Peyer's patch (tissue), 4 donors: ENCODE results near the gene CEP83. TPM values are rescaled to one million over a fixed set of nuclear protein-coding genes. Genes with fewer than 3 reads are reported as not detected.

Experiments
- DNase-seq, 3 donors: peaks; one replicate each; pipeline ENCODE4 v3.0.0-alpha.2; 2017 to 2019
- H3K27ac ChIP-seq, 4 donors: fragments of 200-600 bp; sonication (generic); one replicate each; pipeline ENCODE4 v1.5.1; 2016 to 2019
- H3K27me3 ChIP-seq, 2 donors: fragments of 200-600 bp; sonication (generic); one replicate each; pipeline ENCODE4 v1.5.1; 2019
- H3K36me3 ChIP-seq, 3 donors: fragments of 200-600 bp; sonication (generic); one replicate each; pipeline ENCODE4 v1.5.1; 2016 to 2019
- H3K4me1 ChIP-seq, 4 donors: fragments of 200-600 bp; sonication (generic); one replicate each; pipeline ENCODE4 v1.5.1; 2016 to 2019
- H3K4me3 ChIP-seq, 4 donors: fragments of 200-600 bp; sonication (generic); 1 replicate in 3 of 4; 2 replicates in 1 of 4; pipeline ENCODE4 v1.5.1; 2016 to 2019; ENCODE audit warnings: mild to moderate bottlenecking in 1 of 4
- H3K9me3 ChIP-seq, 4 donors: fragments of 200-600 bp; sonication (generic); one replicate each; pipeline ENCODE4 v1.5.1; 2016 to 2019; ENCODE audit warnings: mild to moderate bottlenecking in 1 of 4
- POLR2A ChIP-seq, 2 donors: fragments of 450-650 bp; IDR thresholded peaks; one replicate each; pipeline ENCODE4 v1.5.1; 2017; ENCODE audit warnings: antibody characterized with exemption in 2 of 2, mild to moderate bottlenecking in 2 of 2, moderate library complexity in 2 of 2
- total RNA-seq, 4 donors: library from RNA; depleted of rRNA; stranded (reverse); fragments of >200 nt; gene quantifications; one replicate each; pipeline ENCODE4 v1.1.0, GENCODE V29; 2016
- TF ChIP-seq, protein P1 (sequence below), 6 experiments: fragments of 450-650 bp in 4 of 6; fragments of 200-600 bp in 2 of 6; sonication (generic) in 1 of 6; IDR thresholded peaks; one replicate each; pipeline ENCODE4 v1.5.1; 2017 to 2019; ENCODE audit warnings: antibody characterized with exemption in 6 of 6, mild to moderate bottlenecking in 3 of 6, moderate library complexity in 1 of 6

Gene CEP83
- total RNA-seq, 4 donors from 2014 or later = 7.2 to 69.3 (median 17.4) TPM

DNA sequence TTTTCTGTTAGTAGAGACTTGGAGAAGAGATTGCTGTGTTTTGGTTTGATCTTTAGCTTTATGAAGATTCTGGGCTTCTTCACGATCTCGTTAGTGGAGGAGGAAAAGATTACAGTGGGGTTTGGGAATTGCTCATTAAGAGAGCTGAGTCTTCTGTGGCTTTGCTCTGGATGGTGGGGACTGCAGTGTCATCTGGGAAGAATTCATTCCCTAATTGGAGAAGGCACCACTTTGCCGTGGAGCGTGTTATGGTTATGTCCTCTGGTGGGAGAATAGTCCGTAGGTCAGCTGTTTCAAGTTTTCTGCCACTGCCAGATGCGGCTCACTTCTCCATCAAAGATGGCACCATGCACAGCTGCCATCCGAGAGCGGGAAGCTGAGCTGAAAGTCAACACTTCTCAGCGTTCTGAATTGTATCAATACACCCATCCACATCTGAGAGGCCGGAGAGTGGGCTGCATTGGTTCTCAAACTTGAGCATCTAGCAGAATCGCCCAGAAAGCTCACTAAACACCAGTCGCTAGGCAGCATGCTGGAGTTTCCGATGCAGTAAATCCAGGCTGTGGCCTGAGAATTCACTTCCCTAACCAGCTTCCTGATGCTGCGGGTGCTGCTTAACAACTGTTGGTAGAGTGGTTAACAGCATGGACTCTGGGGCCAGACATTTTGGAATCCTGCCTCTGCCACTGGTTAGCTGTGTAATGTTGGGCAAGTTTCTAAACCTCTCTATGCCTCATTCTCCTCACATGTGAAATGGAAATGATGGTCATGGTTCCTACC, 193.5 kb downstream of the CEP83 start:
- Histone ChIP-seq H3K4me1 (peaks cover 0 to 12% (median 3%) of the 10 kb centered on the region in 4 donors), H3K4me3 (no peak overlapping the region), H3K27me3 (no peaks in the 10 kb centered on the region), H3K9me3 (no peaks in the 10 kb centered on the region), H3K27ac (peak overlapping the region in 1 of 4 donors; percentile 8), H3K36me3 (no peaks in the 10 kb centered on the region)
- no peak for DNase-seq
- no peak for TF ChIP-seq POLR2A (IDR thresholded peaks at IDR 0.05)
- TF ChIP-seq, protein P1, sequence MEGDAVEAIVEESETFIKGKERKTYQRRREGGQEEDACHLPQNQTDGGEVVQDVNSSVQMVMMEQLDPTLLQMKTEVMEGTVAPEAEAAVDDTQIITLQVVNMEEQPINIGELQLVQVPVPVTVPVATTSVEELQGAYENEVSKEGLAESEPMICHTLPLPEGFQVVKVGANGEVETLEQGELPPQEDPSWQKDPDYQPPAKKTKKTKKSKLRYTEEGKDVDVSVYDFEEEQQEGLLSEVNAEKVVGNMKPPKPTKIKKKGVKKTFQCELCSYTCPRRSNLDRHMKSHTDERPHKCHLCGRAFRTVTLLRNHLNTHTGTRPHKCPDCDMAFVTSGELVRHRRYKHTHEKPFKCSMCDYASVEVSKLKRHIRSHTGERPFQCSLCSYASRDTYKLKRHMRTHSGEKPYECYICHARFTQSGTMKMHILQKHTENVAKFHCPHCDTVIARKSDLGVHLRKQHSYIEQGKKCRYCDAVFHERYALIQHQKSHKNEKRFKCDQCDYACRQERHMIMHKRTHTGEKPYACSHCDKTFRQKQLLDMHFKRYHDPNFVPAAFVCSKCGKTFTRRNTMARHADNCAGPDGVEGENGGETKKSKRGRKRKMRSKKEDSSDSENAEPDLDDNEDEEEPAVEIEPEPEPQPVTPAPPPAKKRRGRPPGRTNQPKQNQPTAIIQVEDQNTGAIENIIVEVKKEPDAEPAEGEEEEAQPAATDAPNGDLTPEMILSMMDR (IDR thresholded peaks at IDR 0.05) = no peak

DNA sequence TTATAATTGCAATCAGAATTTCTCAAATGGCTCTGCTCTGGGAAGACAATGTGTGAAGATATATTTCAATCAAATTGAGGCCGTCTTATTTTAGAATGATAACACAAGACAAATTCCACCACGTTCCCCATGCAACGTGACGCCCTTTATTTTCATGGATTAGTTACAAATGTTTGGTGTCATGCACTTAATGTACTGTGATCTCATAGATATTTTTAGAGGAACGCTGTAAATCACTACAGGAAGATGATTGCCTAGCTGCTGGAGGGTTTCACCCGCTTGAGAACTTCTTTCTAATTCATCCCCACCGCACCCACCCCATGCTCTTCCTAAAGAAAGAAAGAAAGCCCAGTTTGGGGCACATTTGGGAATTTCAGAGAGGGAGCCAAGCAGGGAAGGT, 194.1 kb downstream of the CEP83 start:
- no peaks in the 10 kb centered on the region for H3K36me3 ChIP-seq
- H3K4me1 ChIP-seq = peaks cover 0 to 11% (median 3%) of the 10 kb centered on the region in 4 donors
- H3K27me3 ChIP-seq = no peaks in the 10 kb centered on the region
- TF ChIP-seq POLR2A (IDR thresholded peaks at IDR 0.05) = no peak
- TF ChIP-seq, protein P1 (IDR thresholded peaks at IDR 0.05) = no peak
- DNase-seq = no peak
- no peaks in the 10 kb centered on the region for H3K9me3 ChIP-seq
- no peak overlapping the region for H3K4me3 ChIP-seq
- no peak overlapping the region for H3K27ac ChIP-seq

DNA sequence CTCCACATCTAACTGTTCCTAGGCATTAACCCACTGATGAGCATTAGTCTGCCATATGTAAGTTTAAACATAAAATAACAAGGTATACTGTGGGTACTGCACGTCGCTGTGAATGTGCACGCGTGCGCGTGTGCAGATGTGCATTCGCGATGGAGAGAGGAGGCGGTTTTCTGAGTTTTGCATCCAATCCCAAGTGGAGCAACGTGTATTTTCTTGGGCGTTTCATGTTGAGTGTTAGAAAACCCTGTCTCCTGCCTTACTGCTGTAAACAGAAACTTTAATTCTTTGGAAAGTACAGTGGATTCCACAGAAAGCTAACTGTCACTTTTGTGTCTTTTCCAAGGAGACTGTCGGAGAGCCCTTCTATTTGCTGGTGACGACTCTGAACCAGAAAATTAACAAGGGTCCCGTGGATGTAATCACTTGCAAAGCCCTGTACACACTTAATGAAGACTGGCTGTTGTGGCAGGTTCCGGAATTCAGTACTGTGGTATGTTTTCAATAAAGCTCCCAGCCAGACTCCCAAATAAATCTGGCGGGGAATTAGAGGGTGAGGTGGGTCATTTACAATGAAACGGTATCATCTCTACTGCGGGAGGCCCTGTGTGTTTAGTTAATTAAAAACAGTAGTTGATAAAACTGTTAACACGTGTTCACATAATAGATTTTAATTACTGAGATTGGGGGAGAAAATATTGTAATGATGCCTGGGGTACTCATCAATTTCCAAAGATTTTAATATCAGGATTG, 194.8 kb downstream of the CEP83 start:
- no peak overlapping the region for H3K27ac ChIP-seq

DNA sequence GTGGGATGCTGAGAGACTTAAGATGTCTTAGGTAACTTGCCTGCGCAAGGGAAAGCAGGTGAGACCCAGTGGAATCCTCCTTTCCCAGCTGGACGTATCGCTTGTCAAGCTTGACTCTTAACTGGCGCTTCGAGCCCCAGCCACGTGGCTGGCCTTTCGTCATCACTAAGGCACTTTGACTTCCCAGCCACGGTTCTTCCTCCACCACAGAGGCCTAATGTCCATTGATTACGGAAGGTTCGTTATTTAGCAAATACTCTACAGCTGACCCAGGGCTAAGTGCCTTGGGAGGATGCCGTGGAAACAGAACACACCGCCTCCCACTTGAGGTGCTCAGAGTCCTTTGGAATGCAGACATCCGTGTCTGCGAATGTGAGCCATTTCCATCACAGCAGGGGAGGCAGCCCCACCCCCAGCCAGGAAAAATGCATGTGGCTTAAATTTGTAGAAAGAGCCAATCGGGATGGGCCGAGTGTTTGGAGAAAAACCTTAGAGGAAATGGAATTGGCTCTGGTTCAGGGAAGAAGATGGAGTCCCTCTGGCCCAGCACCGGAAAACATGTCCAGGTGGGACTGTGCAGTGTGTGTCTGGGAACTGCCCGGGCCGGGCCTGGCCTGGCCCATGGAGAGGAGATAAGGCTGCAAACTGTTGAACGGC, 195.6 kb downstream of the CEP83 start:
- no peak for DNase-seq
- no peaks in the 10 kb centered on the region for H3K36me3 ChIP-seq
- peak overlapping the region in 2 of 4 donors; percentile 74 to 84 for H3K27ac ChIP-seq
- no peaks in the 10 kb centered on the region for H3K9me3 ChIP-seq
- H3K4me3 ChIP-seq = no peak overlapping the region
- no peaks in the 10 kb centered on the region for H3K27me3 ChIP-seq
- H3K4me1 ChIP-seq = peaks cover 0 to 11% (median 3%) of the 10 kb centered on the region in 4 donors
- TF ChIP-seq, protein P1 (IDR thresholded peaks at IDR 0.05) = no peak

More for the DNA sequence above, 194.8 kb downstream of the CEP83 start:
- H3K9me3 ChIP-seq = no peaks in the 10 kb centered on the region
- peaks cover 0 to 11% (median 3%) of the 10 kb centered on the region in 4 donors for H3K4me1 ChIP-seq
- no peaks in the 10 kb centered on the region for H3K36me3 ChIP-seq
- no peak for TF ChIP-seq POLR2A (IDR thresholded peaks at IDR 0.05)
- TF ChIP-seq, protein P1 (IDR thresholded peaks at IDR 0.05) = no peak
- no peak overlapping the region for H3K4me3 ChIP-seq
- peak in 1 of 3 donors; percentile 11 for DNase-seq
- H3K27me3 ChIP-seq = no peaks in the 10 kb centered on the region

DNA sequence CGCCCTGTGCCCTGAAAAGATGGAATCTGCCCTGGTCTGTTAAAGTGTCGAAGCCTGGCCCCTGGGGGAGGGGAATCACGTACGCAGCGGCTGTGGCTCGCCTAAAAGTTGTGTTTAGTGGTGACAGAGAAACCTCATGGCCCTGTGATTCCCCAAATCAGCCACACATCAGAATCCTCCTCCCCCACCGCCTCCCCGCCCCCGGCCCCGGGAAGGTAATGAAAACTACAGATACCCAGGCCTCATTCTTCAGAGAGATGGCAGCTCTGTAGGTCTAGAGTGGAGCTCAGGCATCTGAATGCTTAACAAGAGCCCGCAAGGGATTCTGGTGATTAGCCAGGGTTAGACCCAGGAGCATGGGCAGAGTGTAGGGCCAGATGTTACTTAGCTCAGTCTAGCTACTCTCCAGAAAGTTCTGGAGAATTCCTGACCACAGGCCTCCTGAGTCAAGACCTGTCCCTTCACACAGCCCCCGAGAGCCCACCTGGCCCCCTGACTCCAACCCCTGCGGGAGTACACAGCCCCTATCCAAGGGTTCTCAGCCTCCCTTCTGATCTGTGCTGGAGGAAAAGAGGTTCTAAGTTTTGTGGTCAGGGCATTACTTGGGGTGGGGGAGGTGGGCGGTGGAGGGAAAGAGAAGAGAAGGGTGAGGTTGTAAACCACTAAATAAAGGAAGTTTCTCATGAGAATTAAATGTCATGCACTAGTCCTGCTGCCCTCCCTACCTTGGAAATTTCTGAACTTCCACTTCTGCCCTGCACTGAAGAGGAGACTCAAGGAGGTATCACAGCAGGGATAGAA, 196.5 kb downstream of the CEP83 start:
- H3K36me3 ChIP-seq = no peaks in the 10 kb centered on the region
- no peaks in the 10 kb centered on the region for H3K9me3 ChIP-seq
- peak in 2 of 3 donors; percentile 53 to 65 for DNase-seq
- no peak for TF ChIP-seq POLR2A (IDR thresholded peaks at IDR 0.05)
- TF ChIP-seq, protein P1 (IDR thresholded peaks at IDR 0.05) = no peak
- no peaks in the 10 kb centered on the region for H3K27me3 ChIP-seq
- H3K4me3 ChIP-seq = peak overlapping the region; percentile 50 to 63 (median 54)
- peak overlapping the region; percentile 74 to 84 (median 76) for H3K27ac ChIP-seq
- H3K4me1 ChIP-seq = peaks cover 0 to 11% (median 3%) of the 10 kb centered on the region in 4 donors
